Keratinocyte (primary cell): Measurements from ENCODE around the gene SWAP70.

Experiments used
- CTCF ChIP-seq, 3 experiments: IDR thresholded peaks in 1 of 3; conservative IDR thresholded peaks in 1 of 3; optimal IDR thresholded peaks in 1 of 3; 2 replicates in 2 of 3; 3 replicates in 1 of 3; pipeline versions ENCODE3 to v1.5.1; 2011; ENCODE audit warnings: low read length in 3 of 3, mild to moderate bottlenecking in 3 of 3, moderate library complexity in 2 of 3, control low read depth in 1 of 3, inconsistent platforms in 1 of 3; ENCODE audit not compliant: insufficient read depth in 2 of 3; ENCODE audit errors: extremely low read depth in 1 of 3
- EZH2 ChIP-seq: IDR thresholded peaks from one replicate; pipeline ENCODE4 v1.6.1; 2012; ENCODE audit warnings: inconsistent platforms, mild to moderate bottlenecking, low read length, moderate library complexity

GRCh38 chr11:9796854-9797253 lies 133.0 kb downstream of the SWAP70 start:
- TF ChIP-seq CTCF (optimal IDR thresholded peaks at IDR 0.05 in 1 of 3, IDR thresholded peaks at IDR 0.05 in 1 of 3, conservative IDR thresholded peaks at IDR 0.05 in 1 of 3; ENCODE audit: extremely low read depth in 1 of 3, insufficient read depth in 2 of 3, low read length in 3 of 3), result no peak
- no peak for TF ChIP-seq EZH2
